HEK293T (cell line): ENCODE data around the gene KCNQ5.

ENCODE experiments used
- CTCF ChIA-PET: fragments of 350-600 bp; formaldehyde crosslinking; extraction: SDS; loops from one replicate; lab custom pipeline; 2021; ENCODE audit warnings: antibody characterized with exemption, inconsistent platforms; lab: Yijun Ruan, JAX
- POLR2A ChIA-PET: fragments of 350-600 bp; formaldehyde crosslinking; extraction: SDS; loops from one replicate; lab custom pipeline; 2020; ENCODE audit warnings: antibody characterized with exemption, inconsistent platforms; lab: Yijun Ruan, JAX
- DNase-seq: peaks from one replicate; pipeline ENCODE4 v3.0.0; 2012; ENCODE audit warnings: mixed read lengths; ENCODE audit errors: extremely low spot score
- ARNT ChIP-seq: fragments of 450-650 bp; IDR thresholded peaks from 2 replicates; pipeline ENCODE4 v1.6.1; 2017; ENCODE audit warnings: mild to moderate bottlenecking
- BHLHE40 ChIP-seq: fragments of 450-650 bp; IDR thresholded peaks from 2 replicates; pipeline ENCODE4 v1.6.1; 2016; ENCODE audit warnings: mild to moderate bottlenecking, moderate library complexity, borderline replicate concordance
- CTBP1 ChIP-seq: fragments of 450-650 bp; IDR thresholded peaks from 2 replicates; pipeline ENCODE4 v1.6.1; 2016; ENCODE audit warnings: borderline replicate concordance
- ELF4 ChIP-seq: fragments of 450-650 bp; IDR thresholded peaks from 2 replicates; pipeline ENCODE4 v1.6.1; 2017; ENCODE audit warnings: antibody characterized with exemption
- FOXA1 ChIP-seq: fragments of 450-650 bp; IDR thresholded peaks from 2 replicates; pipeline ENCODE4 v1.6.1; 2016; ENCODE audit warnings: mild to moderate bottlenecking
- FOXK2 ChIP-seq: fragments of 450-650 bp; IDR thresholded peaks from 2 replicates; pipeline ENCODE4 v1.6.1; 2016; ENCODE audit warnings: mild to moderate bottlenecking
- FOXM1 ChIP-seq: fragments of 450-650 bp; IDR thresholded peaks from 2 replicates; pipeline ENCODE4 v1.6.1; 2017; ENCODE audit warnings: mild to moderate bottlenecking, borderline replicate concordance
- HDGF ChIP-seq: fragments of 450-650 bp; IDR thresholded peaks from 2 replicates; pipeline ENCODE4 v1.6.1; 2017; ENCODE audit warnings: antibody characterized with exemption, borderline replicate concordance
- L3MBTL2 ChIP-seq: fragments of 450-650 bp; conservative IDR thresholded peaks from 2 replicates; pipeline ENCODE4 v1.6.1; 2016; ENCODE audit warnings: mild to moderate bottlenecking
- LEF1 ChIP-seq: fragments of 450-650 bp; IDR thresholded peaks from 2 replicates; pipeline ENCODE4 v1.6.1; 2017; ENCODE audit warnings: mild to moderate bottlenecking, borderline replicate concordance
- NFRKB ChIP-seq: fragments of 450-650 bp; IDR thresholded peaks from 2 replicates; pipeline ENCODE4 v1.6.1; 2016; ENCODE audit warnings: mild to moderate bottlenecking, moderate library complexity
- SP1 ChIP-seq: fragments of 450-650 bp; IDR thresholded peaks from 2 replicates; pipeline ENCODE4 v1.6.1; 2017
- SUZ12 ChIP-seq: fragments of 450-650 bp; IDR thresholded peaks from 2 replicates; pipeline ENCODE4 v1.6.1; 2016; ENCODE audit warnings: mild to moderate bottlenecking
- TARDBP ChIP-seq: fragments of 450-650 bp; IDR thresholded peaks from 2 replicates; pipeline ENCODE4 v1.6.1; 2016
- ZNF384 ChIP-seq: fragments of 450-650 bp; IDR thresholded peaks from 2 replicates; pipeline ENCODE4 v1.6.1; 2016
- TF ChIP-seq, protein P1 (sequence below): fragments of 450-650 bp; IDR thresholded peaks from 2 replicates; pipeline ENCODE4 v1.6.1; 2016

KCNQ5 gene

DNA sequence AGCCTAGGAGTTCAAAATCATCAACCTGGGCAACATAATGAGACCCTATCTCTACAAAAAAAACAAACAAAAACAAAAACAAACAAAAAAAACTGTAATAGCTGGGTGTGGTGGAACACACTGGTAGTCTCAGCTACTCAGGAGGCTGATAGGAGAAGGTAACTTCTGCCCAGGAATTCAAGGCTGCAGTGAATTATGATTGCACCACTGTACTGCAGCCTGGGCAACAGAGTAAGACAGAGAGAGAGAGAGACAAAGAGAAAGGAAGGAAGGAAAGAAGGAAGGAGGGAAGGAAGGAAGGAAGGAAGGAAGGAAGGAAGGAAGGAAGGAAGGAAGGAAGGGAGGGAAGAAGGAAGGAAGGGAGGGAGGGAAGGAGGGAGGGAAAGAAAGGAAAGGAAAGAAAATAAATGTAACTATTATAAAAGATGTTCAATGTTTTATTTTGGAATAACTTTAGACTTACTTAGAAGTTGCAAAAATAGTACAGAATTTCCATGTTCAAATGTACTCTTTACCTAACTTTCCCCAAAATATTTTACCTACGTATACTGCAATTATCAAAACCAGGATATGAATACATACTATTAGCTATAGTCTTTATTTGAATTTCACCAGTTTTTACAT lies 428.2 kb downstream of the KCNQ5 start:
- TF ChIP-seq ARNT, result no peak
- no peak for TF ChIP-seq ELF4
- DNase-seq, result no peak
- ChIA-PET POLR2A (no interaction called here), CTCF (no interaction called here)

DNA sequence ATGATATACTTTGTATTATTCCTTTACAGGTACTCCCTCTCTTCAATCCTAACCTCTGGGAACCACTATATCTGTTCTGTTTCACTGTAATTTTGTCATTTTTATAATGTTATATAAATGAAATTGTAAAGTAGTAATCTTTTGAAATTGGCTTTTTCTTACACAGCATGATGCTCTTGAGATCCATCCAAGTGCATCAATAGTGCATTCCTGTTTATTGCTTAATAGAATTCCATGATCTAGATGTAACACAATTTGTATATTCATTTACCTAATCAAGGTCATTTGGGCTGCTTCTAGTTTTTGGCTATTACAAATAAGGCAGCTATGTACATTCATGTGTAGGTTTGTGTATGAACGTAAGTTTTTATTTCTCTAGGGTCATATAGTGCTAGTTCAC lies 428.8 kb downstream of the KCNQ5 start:
- TF ChIP-seq FOXK2 (no peak), SUZ12 (no peak), ELF4 (no peak), L3MBTL2 (no peak), BHLHE40 (no peak), NFRKB (no peak), ZNF384 (no peak), SP1 (no peak), TARDBP (no peak), LEF1 (no peak)
- ChIA-PET POLR2A (no interaction called here), CTCF (no interaction called here)

DNA sequence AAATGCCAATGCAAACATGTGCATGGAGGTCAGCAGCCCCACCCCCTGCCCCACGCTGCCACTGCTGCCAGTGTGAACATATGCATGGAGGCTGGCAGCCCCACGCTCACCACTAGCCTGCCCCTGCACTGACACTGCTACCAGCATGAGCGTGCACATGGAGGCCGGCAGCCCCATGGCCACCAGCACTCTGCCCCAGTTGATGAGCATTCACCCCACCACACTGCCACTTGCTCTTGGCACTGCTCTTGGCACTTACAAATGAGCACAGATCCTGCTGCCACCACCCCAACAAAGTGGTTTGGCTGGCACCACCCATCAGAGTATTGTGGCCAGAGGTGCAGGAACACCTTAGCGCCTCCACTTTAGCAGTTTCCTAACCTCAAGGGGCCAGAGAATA lies 429.3 kb downstream of the KCNQ5 start:
- TF ChIP-seq BHLHE40 (no peak), ZNF384 (no peak), SUZ12 (no peak), LEF1 (no peak), ELF4 (no peak), CTBP1 (no peak), HDGF (no peak), FOXM1 (no peak), ARNT (no peak)
- TF ChIP-seq, protein P1, sequence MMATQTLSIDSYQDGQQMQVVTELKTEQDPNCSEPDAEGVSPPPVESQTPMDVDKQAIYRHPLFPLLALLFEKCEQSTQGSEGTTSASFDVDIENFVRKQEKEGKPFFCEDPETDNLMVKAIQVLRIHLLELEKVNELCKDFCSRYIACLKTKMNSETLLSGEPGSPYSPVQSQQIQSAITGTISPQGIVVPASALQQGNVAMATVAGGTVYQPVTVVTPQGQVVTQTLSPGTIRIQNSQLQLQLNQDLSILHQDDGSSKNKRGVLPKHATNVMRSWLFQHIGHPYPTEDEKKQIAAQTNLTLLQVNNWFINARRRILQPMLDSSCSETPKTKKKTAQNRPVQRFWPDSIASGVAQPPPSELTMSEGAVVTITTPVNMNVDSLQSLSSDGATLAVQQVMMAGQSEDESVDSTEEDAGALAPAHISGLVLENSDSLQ, result no peak
- DNase-seq, result no peak
- ChIA-PET POLR2A (no interaction called here), CTCF (no interaction called here)

More for the DNA sequence above, 428.8 kb downstream of the KCNQ5 start:
- no peak for DNase-seq

DNA sequence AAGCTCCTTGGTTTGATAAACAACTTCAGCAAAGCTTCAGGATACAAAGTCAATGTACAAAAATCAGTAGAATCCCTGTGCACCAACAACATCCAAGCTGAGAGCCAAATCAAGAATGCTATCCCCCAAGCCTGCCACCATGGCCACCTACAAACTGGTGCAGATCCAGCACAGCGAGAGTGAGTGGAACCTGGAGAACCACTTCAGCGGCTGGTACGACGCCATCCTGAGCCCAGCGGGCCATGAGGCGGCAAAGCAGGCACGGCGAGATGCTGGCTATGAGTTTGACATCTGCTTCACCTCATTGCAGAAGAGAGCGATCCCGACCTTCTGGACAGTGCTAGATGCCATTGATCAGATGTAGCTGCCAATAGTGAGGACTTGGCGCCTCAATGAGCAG lies 433.1 kb downstream of the KCNQ5 start:
- TF ChIP-seq FOXA1 (no peak), ELF4 (no peak), SUZ12 (no peak), FOXM1 (no peak), BHLHE40 (no peak), ARNT (no peak), CTBP1 (no peak)
- TF ChIP-seq, protein P1, result no peak
- CTCF ChIA-PET, result no interaction called here
- POLR2A ChIA-PET, result no interaction called here
- no peak for DNase-seq

DNA sequence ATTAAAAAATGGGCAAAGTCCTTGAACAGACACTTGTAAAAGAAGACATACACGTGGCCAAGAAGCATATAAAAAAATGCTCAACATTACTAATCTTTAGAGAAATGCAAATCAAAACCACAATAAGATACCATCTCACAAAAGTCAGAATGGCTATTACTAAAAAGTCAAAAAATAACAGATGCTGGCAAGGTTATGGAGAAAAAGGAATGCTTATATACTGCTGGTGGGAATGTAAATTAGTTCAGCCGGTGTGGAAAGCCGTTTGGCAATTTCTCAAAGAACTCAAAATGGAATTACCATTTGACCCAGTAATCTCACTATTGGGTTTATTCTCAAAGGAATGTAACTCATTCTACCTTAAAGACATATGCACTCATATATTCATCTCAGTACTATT lies 436.9 kb downstream of the KCNQ5 start:
- DNase-seq, result no peak
- TF ChIP-seq L3MBTL2 (no peak), FOXM1 (no peak), TARDBP (no peak), SP1 (no peak), FOXK2 (no peak), LEF1 (no peak), BHLHE40 (no peak)
- TF ChIP-seq, protein P1, result no peak
- ChIA-PET CTCF (no interaction called here), POLR2A (no interaction called here)

DNA sequence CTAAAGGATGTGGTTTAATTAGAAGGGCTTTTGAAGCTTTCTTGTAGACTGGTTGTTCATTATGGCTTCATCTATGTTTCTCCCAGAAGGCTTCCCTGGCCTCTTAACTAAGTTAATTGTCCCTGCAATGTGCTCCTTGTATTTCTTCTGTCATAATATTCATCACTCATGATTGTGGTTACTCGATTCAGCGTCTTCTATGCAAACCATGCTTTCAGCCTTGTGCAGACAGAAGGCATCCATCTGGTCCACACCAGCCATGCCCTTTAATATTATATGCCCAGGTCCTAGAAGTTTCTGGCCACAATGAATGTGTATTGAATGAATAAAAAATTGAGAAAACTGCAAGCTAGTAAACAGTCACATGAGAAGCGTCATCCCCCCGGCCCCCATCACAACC lies 440.3 kb downstream of the KCNQ5 start:
- no peak for TF ChIP-seq TARDBP
- no peak for TF ChIP-seq LEF1
- no peak for TF ChIP-seq NFRKB
- TF ChIP-seq HDGF, result no peak
- no peak for TF ChIP-seq BHLHE40
- TF ChIP-seq FOXA1, result no peak
- no peak for TF ChIP-seq L3MBTL2
- no peak for TF ChIP-seq SP1
- TF ChIP-seq, protein P1, result no peak
- TF ChIP-seq ARNT, result no peak
- no peak for TF ChIP-seq CTBP1
- no peak for TF ChIP-seq FOXM1
- TF ChIP-seq ZNF384, result no peak
- no peak for TF ChIP-seq FOXK2
- no peak for TF ChIP-seq ELF4
- TF ChIP-seq SUZ12, result no peak
- ChIA-PET CTCF (no interaction called here), POLR2A (no interaction called here)
- no peak for DNase-seq
